DND-41 (cell line): ENCODE results near the gene RHBDD1.

ENCODE experiments used
- EZH2 ChIP-seq: IDR thresholded peaks from 3 replicates; pipeline ENCODE4 v1.6.1; 2012; ENCODE audit warnings: borderline replicate concordance, low read depth, mild to moderate bottlenecking, moderate library complexity, low read length, inconsistent platforms; ENCODE audit not compliant: severe bottlenecking
- TF ChIP-seq, protein P1 (sequence below): IDR thresholded peaks from 2 replicates; pipeline ENCODE4 v1.5.1; 2012; ENCODE audit warnings: borderline replicate concordance, low read length, moderate library complexity, mild to moderate bottlenecking; ENCODE audit not compliant: poor library complexity, severe bottlenecking; ENCODE audit errors: extremely low read depth

DNA sequence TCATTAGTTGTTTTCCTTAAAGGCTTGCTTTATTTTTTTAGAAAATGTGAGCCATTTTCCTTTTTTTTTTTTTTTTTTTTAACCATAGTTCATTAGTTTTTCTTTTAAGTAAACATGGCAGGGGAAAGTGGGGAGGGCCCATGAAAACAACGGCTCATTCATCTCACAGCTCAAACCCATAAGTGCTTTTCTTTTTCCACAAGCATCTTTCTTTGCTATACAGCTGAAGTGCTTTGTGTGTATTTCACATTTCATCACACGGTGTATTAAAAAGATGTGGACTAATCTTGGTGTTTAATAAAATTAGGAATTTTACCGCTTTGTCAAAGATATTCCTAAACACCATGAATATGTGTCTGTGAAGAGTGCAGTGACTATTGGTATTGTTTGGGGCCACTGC lies 41.6 kb downstream of the RHBDD1 start:
- TF ChIP-seq, protein P1, sequence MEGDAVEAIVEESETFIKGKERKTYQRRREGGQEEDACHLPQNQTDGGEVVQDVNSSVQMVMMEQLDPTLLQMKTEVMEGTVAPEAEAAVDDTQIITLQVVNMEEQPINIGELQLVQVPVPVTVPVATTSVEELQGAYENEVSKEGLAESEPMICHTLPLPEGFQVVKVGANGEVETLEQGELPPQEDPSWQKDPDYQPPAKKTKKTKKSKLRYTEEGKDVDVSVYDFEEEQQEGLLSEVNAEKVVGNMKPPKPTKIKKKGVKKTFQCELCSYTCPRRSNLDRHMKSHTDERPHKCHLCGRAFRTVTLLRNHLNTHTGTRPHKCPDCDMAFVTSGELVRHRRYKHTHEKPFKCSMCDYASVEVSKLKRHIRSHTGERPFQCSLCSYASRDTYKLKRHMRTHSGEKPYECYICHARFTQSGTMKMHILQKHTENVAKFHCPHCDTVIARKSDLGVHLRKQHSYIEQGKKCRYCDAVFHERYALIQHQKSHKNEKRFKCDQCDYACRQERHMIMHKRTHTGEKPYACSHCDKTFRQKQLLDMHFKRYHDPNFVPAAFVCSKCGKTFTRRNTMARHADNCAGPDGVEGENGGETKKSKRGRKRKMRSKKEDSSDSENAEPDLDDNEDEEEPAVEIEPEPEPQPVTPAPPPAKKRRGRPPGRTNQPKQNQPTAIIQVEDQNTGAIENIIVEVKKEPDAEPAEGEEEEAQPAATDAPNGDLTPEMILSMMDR, result no peak
- no peak for TF ChIP-seq EZH2
